Peyer's patch (tissue), 4 donors: ENCODE data around the gene MPP2. TPM values are rescaled to one million over a fixed set of nuclear protein-coding genes. Genes with fewer than 3 reads are reported as not detected.

Source experiments
- DNase-seq, 3 donors: peaks; one replicate each; pipeline ENCODE4 v3.0.0-alpha.2; 2017 to 2019
- H3K27ac ChIP-seq, 4 donors: fragments of 200-600 bp; sonication (generic); one replicate each; pipeline ENCODE4 v1.5.1; 2016 to 2019
- H3K27me3 ChIP-seq, 2 donors: fragments of 200-600 bp; sonication (generic); one replicate each; pipeline ENCODE4 v1.5.1; 2019
- H3K36me3 ChIP-seq, 3 donors: fragments of 200-600 bp; sonication (generic); one replicate each; pipeline ENCODE4 v1.5.1; 2016 to 2019
- H3K4me1 ChIP-seq, 4 donors: fragments of 200-600 bp; sonication (generic); one replicate each; pipeline ENCODE4 v1.5.1; 2016 to 2019
- H3K4me3 ChIP-seq, 4 donors: fragments of 200-600 bp; sonication (generic); 1 replicate in 3 of 4; 2 replicates in 1 of 4; pipeline ENCODE4 v1.5.1; 2016 to 2019; ENCODE audit warnings: mild to moderate bottlenecking in 1 of 4
- H3K9me3 ChIP-seq, 4 donors: fragments of 200-600 bp; sonication (generic); one replicate each; pipeline ENCODE4 v1.5.1; 2016 to 2019; ENCODE audit warnings: mild to moderate bottlenecking in 1 of 4
- CTCF ChIP-seq, 6 experiments: fragments of 450-650 bp in 4 of 6; fragments of 200-600 bp in 2 of 6; sonication (generic) in 1 of 6; IDR thresholded peaks; one replicate each; pipeline ENCODE4 v1.5.1; 2017 to 2019; ENCODE audit warnings: antibody characterized with exemption in 6 of 6, mild to moderate bottlenecking in 3 of 6, moderate library complexity in 1 of 6
- POLR2A ChIP-seq, 2 donors: fragments of 450-650 bp; IDR thresholded peaks; one replicate each; pipeline ENCODE4 v1.5.1; 2017; ENCODE audit warnings: antibody characterized with exemption in 2 of 2, mild to moderate bottlenecking in 2 of 2, moderate library complexity in 2 of 2
- total RNA-seq, 4 donors: library from RNA; depleted of rRNA; stranded (reverse); fragments of >200 nt; gene quantifications; one replicate each; pipeline ENCODE4 v1.1.0, GENCODE V29; 2016

Gene MPP2
- total RNA-seq, 4 donors from 2014 or later = 0.53 to 1.3 (median 1.2) TPM; not detected in 1

DNA sequence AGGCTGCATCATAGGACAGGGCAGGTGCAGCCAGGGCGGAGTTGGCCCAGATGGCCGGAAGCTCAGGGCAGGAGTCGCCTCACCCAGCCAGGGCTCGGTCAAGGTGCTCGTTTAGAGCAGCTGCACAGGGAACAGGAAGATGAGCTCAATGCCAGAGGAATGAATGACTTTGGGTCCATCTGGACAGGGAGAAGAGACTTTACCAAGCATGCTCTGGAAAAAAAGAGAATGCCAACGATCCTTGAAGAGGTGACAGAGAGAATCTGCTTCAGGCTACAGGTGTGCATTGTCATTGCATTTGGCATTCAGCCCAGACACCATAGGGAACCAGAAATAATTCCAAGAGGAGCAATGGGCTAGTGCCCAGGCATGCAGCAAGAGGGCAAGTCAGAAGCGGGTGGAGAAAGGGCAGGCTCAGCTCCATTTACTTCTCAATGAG, 67.6 kb downstream of the MPP2 start:
- Histone ChIP-seq H3K36me3 (no peaks in the 10 kb centered on the region), H3K4me3 (no peak overlapping the region), H3K4me1 (peaks cover 0 to 12% (median 1%) of the 10 kb centered on the region in 4 donors), H3K27me3 (no peaks in the 10 kb centered on the region), H3K9me3 (no peaks in the 10 kb centered on the region), H3K27ac (peak overlapping the region in 2 of 4 donors; percentile 35 to 51)
- TF ChIP-seq CTCF (IDR thresholded peaks at IDR 0.05) = no peak
- TF ChIP-seq POLR2A (IDR thresholded peaks at IDR 0.05) = no peak
- DNase-seq = peak in 2 of 3 donors; percentile 84 to 85

DNA sequence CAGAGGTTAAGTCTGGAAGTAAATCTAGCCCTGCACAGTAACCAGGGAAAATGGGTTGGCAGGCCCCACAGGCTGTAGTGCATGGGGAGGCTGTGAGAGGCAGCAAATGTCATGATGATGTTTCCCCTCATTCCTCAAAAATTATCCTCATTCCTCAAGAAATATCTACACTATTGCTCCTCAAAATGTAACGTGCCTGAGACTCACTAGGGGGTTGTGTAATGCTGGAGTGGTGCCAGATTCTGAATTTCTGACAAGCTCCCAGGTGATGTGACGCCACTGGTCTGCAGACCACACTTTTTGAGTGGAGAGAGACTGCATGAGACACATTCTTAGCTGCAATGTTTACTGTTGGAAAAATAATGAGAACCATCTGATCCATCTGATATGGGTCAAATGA, 73.2 kb downstream of the MPP2 start:
- peaks cover 0 to 15% (median 8%) of the 10 kb centered on the region in 4 donors for H3K4me1 ChIP-seq
- no peak for TF ChIP-seq CTCF (IDR thresholded peaks at IDR 0.05)
- no peak for TF ChIP-seq POLR2A (IDR thresholded peaks at IDR 0.05)
- no peak for DNase-seq
- H3K36me3 ChIP-seq = no peaks in the 10 kb centered on the region
- H3K9me3 ChIP-seq = no peaks in the 10 kb centered on the region
- H3K27ac ChIP-seq = no peak overlapping the region
- no peaks in the 10 kb centered on the region for H3K27me3 ChIP-seq
- H3K4me3 ChIP-seq = no peak overlapping the region

GRCh38 chr17:43832976-43833829, 74.1 kb downstream of the MPP2 start, which contains the start of gene MPP3:
Gene MPP3 (minus strand): TSS chr17:43833146. CDS start chr17:43831906, 1,240 bp downstream.
- peaks cover 0 to 15% (median 8%) of the 10 kb centered on the region in 4 donors for H3K4me1 ChIP-seq
- H3K4me3 ChIP-seq = peak within 1 kb of the TSS; percentile 45 to 74 (median 67)
- no peaks in the 10 kb centered on the region for H3K36me3 ChIP-seq
- H3K27me3 ChIP-seq = no peaks in the 10 kb centered on the region
- peak in 2 of 3 donors; percentile 73 to 85 for DNase-seq
- no peaks in the 10 kb centered on the region for H3K9me3 ChIP-seq
- peak within 1 kb of the TSS in 2 of 4 donors; percentile 30 to 47 for H3K27ac ChIP-seq
- TF ChIP-seq POLR2A (IDR thresholded peaks at IDR 0.05) (no peak), CTCF (IDR thresholded peaks at IDR 0.05) (no peak)

DNA sequence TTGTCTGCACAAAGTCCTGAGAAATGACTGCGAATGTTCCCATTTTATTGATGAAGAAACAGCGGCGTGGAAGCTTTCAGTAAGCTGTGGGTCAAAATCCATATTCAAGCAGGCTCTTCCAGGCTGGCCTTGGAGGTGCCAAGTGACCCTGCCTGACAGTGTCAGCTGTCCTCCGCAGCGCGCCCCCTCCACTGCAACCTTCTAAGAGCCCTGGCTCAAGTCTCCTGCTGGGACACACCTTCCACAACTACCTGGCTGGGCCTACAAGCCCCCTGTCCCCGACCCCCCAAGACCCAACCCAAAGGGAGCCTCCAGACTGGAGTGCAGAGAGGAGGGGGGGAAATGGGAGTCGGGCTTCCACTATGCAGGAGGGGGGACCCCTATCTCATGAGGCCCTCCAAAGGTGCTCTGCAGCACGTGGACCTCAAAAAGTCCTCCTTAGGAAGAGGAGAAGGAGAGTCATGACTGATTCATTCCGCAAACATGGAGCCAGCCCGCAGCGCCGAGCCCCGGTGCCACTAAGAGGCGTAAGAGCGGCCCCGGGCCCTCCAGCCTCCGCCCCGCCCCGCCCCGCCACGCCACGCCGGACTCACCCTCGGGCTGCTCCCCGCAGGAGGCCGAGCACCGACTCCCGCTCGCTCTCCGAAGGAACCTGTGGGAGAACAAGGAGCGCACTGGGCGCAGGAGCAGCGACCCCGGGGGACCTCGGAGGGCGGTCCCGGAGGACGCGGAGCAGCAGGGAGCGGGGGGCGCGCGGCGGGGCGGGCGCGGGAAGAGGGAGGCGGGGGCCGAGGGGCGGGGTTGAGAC, 75.0 kb downstream of the MPP2 start:
- H3K36me3 ChIP-seq = no peaks in the 10 kb centered on the region
- peak overlapping the region; percentile 45 to 74 (median 67) for H3K4me3 ChIP-seq
- DNase-seq = peak in 2 of 3 donors; percentile 67 to 76
- TF ChIP-seq CTCF (IDR thresholded peaks at IDR 0.05) (no peak), POLR2A (IDR thresholded peaks at IDR 0.05) (no peak)
- peaks cover 0 to 15% (median 8%) of the 10 kb centered on the region in 4 donors for H3K4me1 ChIP-seq
- peak overlapping the region in 2 of 4 donors; percentile 30 to 47 for H3K27ac ChIP-seq
- H3K27me3 ChIP-seq = no peaks in the 10 kb centered on the region
- no peaks in the 10 kb centered on the region for H3K9me3 ChIP-seq

DNA sequence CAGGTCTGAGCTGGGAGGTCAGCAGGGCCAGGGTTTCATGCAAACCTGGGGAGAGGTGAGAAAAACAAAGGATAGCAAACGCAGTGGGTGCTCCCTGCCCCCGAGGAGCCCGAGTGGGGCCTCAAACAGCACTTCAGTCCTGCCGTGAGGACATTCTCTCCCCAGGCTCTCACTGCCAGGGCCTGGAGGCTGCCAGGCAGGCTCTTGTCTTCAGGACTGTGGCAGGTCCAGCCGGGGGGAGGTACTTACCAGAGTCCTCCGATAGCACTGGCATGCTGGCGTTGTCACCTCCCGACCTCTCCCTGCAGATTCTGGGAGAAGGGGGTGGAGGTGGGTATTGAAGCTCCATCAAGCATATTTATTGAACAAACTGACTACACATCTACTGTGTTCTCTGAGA, 75.7 kb downstream of the MPP2 start:
- no peak overlapping the region for H3K27ac ChIP-seq
- no peaks in the 10 kb centered on the region for H3K9me3 ChIP-seq
- no peak overlapping the region for H3K4me3 ChIP-seq
- no peaks in the 10 kb centered on the region for H3K27me3 ChIP-seq
- H3K4me1 ChIP-seq = peaks cover 0 to 15% (median 8%) of the 10 kb centered on the region in 4 donors
- no peak for TF ChIP-seq POLR2A (IDR thresholded peaks at IDR 0.05)
- no peak for TF ChIP-seq CTCF (IDR thresholded peaks at IDR 0.05)
- DNase-seq = no peak
- no peaks in the 10 kb centered on the region for H3K36me3 ChIP-seq
